IMR-90 (cell line): Measurements from ENCODE around the gene ANTXR1. TPM values are rescaled to one million over a fixed set of nuclear protein-coding genes. Genes with fewer than 3 reads are reported as not detected.

Experiments
- ATAC-seq: fragments of 200-7000 bp; cut with Tn5 transposase; 2 replicates; pipeline ENCODE4 v1.9.1; 2020; ENCODE audit warnings: low read depth, mild to moderate bottlenecking, moderate library complexity
- BruUV-seq: library from RNA; stranded (reverse); fragments of 400-500 nt; replicated peaks from 2 replicates; lab custom pipeline; 2021; lab: Mats Ljungman, UMichigan
- CTCF ChIA-PET: fragments of 300-600 bp; formaldehyde crosslinking; extraction: SDS; loops from one replicate; lab custom pipeline; 2021; ENCODE audit warnings: antibody characterized with exemption; lab: Yijun Ruan, JAX
- POLR2A ChIA-PET: fragments of 300-600 bp; sonication (Branson Sonifier 250); formaldehyde crosslinking; loops from one replicate; lab custom pipeline; 2022; ENCODE audit warnings: antibody characterized with exemption; ENCODE audit not compliant: unreplicated experiment; lab: Charles Lee
- DNase-seq: peaks from one replicate; pipeline ENCODE4 v3.0.0; 2013
- H2AFZ ChIP-seq: replicated peaks from 2 replicates; pipeline ENCODE3; 2013; ENCODE audit warnings: low read length, mild to moderate bottlenecking; ENCODE audit not compliant: poor library complexity
- H2AK5ac ChIP-seq: 2 replicates; pipeline ENCODE4 v1.6.1; 2013; ENCODE audit warnings: low read depth, low read length, inconsistent platforms
- H2AK9ac ChIP-seq: replicated peaks from 2 replicates; pipeline ENCODE3; 2013; ENCODE audit warnings: mild to moderate bottlenecking, low read depth, low read length, moderate library complexity; ENCODE audit not compliant: poor library complexity
- H2BK120ac ChIP-seq: 2 replicates; pipeline ENCODE4 v1.6.1; 2013; ENCODE audit warnings: low read depth, low read length, inconsistent platforms
- H2BK15ac ChIP-seq: 3 replicates; pipeline ENCODE4 v1.6.1; 2013; ENCODE audit warnings: low read depth, low read length, inconsistent platforms
- H2BK20ac ChIP-seq: 2 replicates; pipeline ENCODE4 v1.6.1; 2013; ENCODE audit warnings: low read depth, mild to moderate bottlenecking, inconsistent platforms, low read length, moderate library complexity
- H2BK5ac ChIP-seq: 2 replicates; pipeline ENCODE4 v1.6.1; 2013; ENCODE audit warnings: mild to moderate bottlenecking, low read depth, low read length, inconsistent platforms; ENCODE audit not compliant: poor library complexity, severe bottlenecking
- H3K14ac ChIP-seq: replicated peaks from 2 replicates; pipeline ENCODE4 v1.6.1; 2013; ENCODE audit warnings: low read depth, low read length, inconsistent platforms
- H3K18ac ChIP-seq: 2 replicates; pipeline ENCODE4 v1.6.1; 2013; ENCODE audit warnings: low read depth, low read length, control low read depth
- H3K23ac ChIP-seq: 2 replicates; pipeline ENCODE4 v1.6.1; 2013; ENCODE audit warnings: low read depth, low read length, inconsistent platforms
- H3K27ac ChIP-seq: 2 replicates; pipeline ENCODE4 v1.5.1; 2013; ENCODE audit warnings: mild to moderate bottlenecking, control low read depth, low read length; ENCODE audit not compliant: insufficient read depth
- H3K27me3 ChIP-seq: 2 replicates; pipeline ENCODE4 v1.6.1; 2013; ENCODE audit warnings: low read length; ENCODE audit not compliant: control insufficient read depth, insufficient read depth
- H3K36me3 ChIP-seq: 2 replicates; pipeline ENCODE4 v1.6.1; 2013; ENCODE audit warnings: low read length, mixed read lengths; ENCODE audit not compliant: control insufficient read depth, insufficient read depth
- H3K4ac ChIP-seq: 2 replicates; pipeline ENCODE4 v1.6.1; 2013; ENCODE audit warnings: low read depth, low read length, inconsistent platforms
- H3K4me1 ChIP-seq: 2 replicates; pipeline ENCODE4 v1.6.1; 2013; ENCODE audit warnings: low read length, mixed read lengths; ENCODE audit not compliant: control insufficient read depth, insufficient read depth
- H3K4me2 ChIP-seq: 2 replicates; pipeline ENCODE4 v1.6.1; 2013; ENCODE audit warnings: low read depth, mild to moderate bottlenecking, control low read depth, low read length, moderate library complexity
- H3K4me3 ChIP-seq: 2 replicates; pipeline ENCODE4 v1.5.1; 2013; ENCODE audit warnings: low read depth, mild to moderate bottlenecking, control low read depth, low read length, moderate library complexity; ENCODE audit not compliant: insufficient read depth
- H3K56ac ChIP-seq: 2 replicates; pipeline ENCODE4 v1.6.1; 2013; ENCODE audit warnings: low read length, inconsistent platforms; ENCODE audit not compliant: insufficient read depth; ENCODE audit errors: extremely low read depth
- H3K79me1 ChIP-seq, 2 experiments: 2 replicates each; pipeline ENCODE4 v1.6.1; 2013; ENCODE audit warnings: low read length in 2 of 2, inconsistent platforms in 1 of 2, low read depth in 1 of 2
- H3K9ac ChIP-seq: 2 replicates; pipeline ENCODE4 v1.6.1; 2013; ENCODE audit warnings: low read depth, low read length, control low read depth
- H3K9me1 ChIP-seq: 2 replicates; pipeline ENCODE4 v1.6.1; 2013; ENCODE audit warnings: low read length, inconsistent platforms; ENCODE audit not compliant: insufficient read depth
- H3K9me3 ChIP-seq: 2 replicates; pipeline ENCODE4 v1.6.1; 2013; ENCODE audit warnings: low read length; ENCODE audit not compliant: control insufficient read depth, insufficient read depth
- H4K20me1 ChIP-seq: 2 replicates; pipeline ENCODE4 v1.6.1; 2013; ENCODE audit warnings: low read length, inconsistent platforms; ENCODE audit not compliant: insufficient read depth
- H4K5ac ChIP-seq: 2 replicates; pipeline ENCODE4 v1.6.1; 2013; ENCODE audit warnings: mild to moderate bottlenecking, low read depth, low read length, control low read depth
- H4K8ac ChIP-seq, 2 experiments: 2 replicates each; pipeline ENCODE4 v1.6.1; 2013; ENCODE audit warnings: low read depth in 2 of 2, low read length in 2 of 2, control low read depth in 1 of 2, inconsistent platforms in 1 of 2
- H4K91ac ChIP-seq: 2 replicates; pipeline ENCODE4 v1.6.1; 2013; ENCODE audit warnings: low read depth, low read length, inconsistent platforms; ENCODE audit not compliant: insufficient read depth
- BHLHE40 ChIP-seq: fragments of 150-350 bp; IDR thresholded peaks from 2 replicates; pipeline ENCODE4 v1.6.1; 2016; ENCODE audit warnings: mild to moderate bottlenecking, low read depth, low read length
- FOS ChIP-seq: fragments of 150-350 bp; IDR thresholded peaks from 2 replicates; pipeline ENCODE4 v1.6.1; 2016; ENCODE audit warnings: low read depth, low read length
- MAFK ChIP-seq: IDR thresholded peaks from 2 replicates; pipeline ENCODE4 v1.6.1; 2012; ENCODE audit warnings: low read depth, low read length, improper control_type of control experiment
- MAZ ChIP-seq: IDR thresholded peaks from 2 replicates; pipeline ENCODE4 v1.6.1; 2012; ENCODE audit warnings: low read depth, mild to moderate bottlenecking, low read length, improper control_type of control experiment, moderate library complexity, borderline replicate concordance
- MXI1 ChIP-seq: IDR thresholded peaks from 2 replicates; pipeline ENCODE4 v1.6.1; 2012; ENCODE audit warnings: low read depth, mild to moderate bottlenecking, low read length, moderate library complexity, borderline replicate concordance
- RAD21 ChIP-seq: IDR thresholded peaks from 2 replicates; pipeline ENCODE4 v1.6.1; 2012; ENCODE audit warnings: low read length, improper control_type of control experiment
- RCOR1 ChIP-seq: IDR thresholded peaks from 2 replicates; pipeline ENCODE4 v1.6.1; 2012; ENCODE audit warnings: mild to moderate bottlenecking, low read length, improper control_type of control experiment; ENCODE audit not compliant: insufficient replicate concordance
- RFX5 ChIP-seq: IDR thresholded peaks from 2 replicates; pipeline ENCODE4 v1.8.0; 2012; ENCODE audit warnings: low read depth, mild to moderate bottlenecking, low read length, moderate library complexity
- SMC3 ChIP-seq: fragments of 150-350 bp; IDR thresholded peaks from 2 replicates; pipeline ENCODE4 v1.6.1; 2016; ENCODE audit warnings: low read depth, mild to moderate bottlenecking, antibody characterized with exemption, low read length, moderate library complexity
- WGBS, 2 experiments: methylation state at CpG; one replicate each; pipeline versions ENCODE4 v1.1.5 to v1.1.7; 2013; ENCODE audit warnings: missing lambda C conversion rate in 2 of 2; ENCODE audit not compliant: insufficient read length in 1 of 2; ENCODE audit errors: extremely low coverage in 2 of 2; 5-methylcytosine and 5-hydroxymethylcytosine counted together
- dilution Hi-C: fragments of 300-500 bp; cut with HindIII; formaldehyde crosslinking; loops from one replicate; pipeline ENCODE4 v1.14.3; 2018; ENCODE audit warnings: low sequenced_read_pairs; ENCODE audit not compliant: unreplicated experiment
- in situ Hi-C: fragments of 300-500 bp; cut with MboI; formaldehyde crosslinking; loops from 3 replicates; pipeline ENCODE4 v1.14.3; 2019; ENCODE audit warnings: low sequenced_read_pairs, inconsistent platforms, mixed read lengths
- intact Hi-C: fragments of 100-400 bp; cut with micrococcal nuclease; formaldehyde crosslinking; loops from 2 replicates; pipeline ENCODE4 v1.10.0; 2022
- polyA plus RNA-seq, 3 experiments: library from polyadenylated mRNA; depleted of rRNA; stranded (reverse); fragments of >200 nt; gene quantifications; 2 replicates each; pipeline ENCODE4 v1.2.3, GENCODE V29; 2012; ENCODE audit warnings: low replicate concordance in 1 of 3
- total RNA-seq: library from RNA; depleted of rRNA; stranded (reverse); fragments of >200 nt; gene quantifications from 2 replicates; pipeline ENCODE4 v1.2.3, GENCODE V29; 2012
- TF ChIP-seq, protein P1 (sequence below): fragments of 150-350 bp; IDR thresholded peaks from 2 replicates; pipeline ENCODE4 v1.6.1; 2016; ENCODE audit warnings: low read depth, mild to moderate bottlenecking, low read length, moderate library complexity, borderline replicate concordance

Gene ANTXR1
- total and polyA plus RNA-seq, 2 of the 4 experiments (the other 2 are of a cell fraction), result 27.2 to 36.9 TPM

DNA sequence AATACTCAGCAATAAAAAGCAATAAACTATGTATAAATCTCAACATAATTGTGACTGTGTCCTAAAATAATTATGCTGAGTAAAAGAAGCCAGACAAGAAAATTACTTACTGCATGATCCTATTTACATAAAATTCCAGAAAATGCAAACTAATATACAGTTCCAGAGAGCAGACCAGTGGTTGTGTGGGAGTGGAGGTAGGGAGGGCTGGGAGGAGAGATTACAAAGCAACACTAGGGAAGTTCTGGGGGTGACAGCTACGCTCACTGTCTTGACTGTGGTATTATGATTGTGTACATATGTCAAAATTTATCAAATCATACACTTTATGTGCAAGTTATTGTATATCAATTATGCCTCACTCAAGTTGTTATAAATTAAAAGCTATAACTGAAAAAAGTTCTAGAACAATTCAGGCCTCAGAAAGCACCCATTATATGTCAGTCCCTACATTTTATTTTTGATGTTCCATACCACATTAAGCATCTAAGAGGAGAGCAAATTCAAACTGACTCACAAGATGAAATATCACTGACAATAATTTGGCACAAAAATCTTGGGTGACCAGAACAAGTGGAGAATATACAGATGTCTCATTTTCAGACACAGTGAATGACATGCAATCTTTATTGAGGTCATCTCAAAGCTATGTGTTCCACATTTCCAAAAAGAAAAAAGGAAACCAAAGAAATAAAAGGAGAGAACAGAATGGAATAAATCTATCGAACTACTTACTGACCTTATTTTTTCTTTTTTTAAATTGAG, 85.1 kb downstream of the ANTXR1 start:
- Histone ChIP-seq H2BK5ac (no peak overlapping the region), H4K91ac (no peak overlapping the region), H3K18ac (no peak overlapping the region), H3K4me1 (peaks cover 10% of the 10 kb centered on the region), H3K36me3 (peaks cover 35% of the 10 kb centered on the region), H3K9me1 (peaks cover 18% of the 10 kb centered on the region), H3K56ac (no peak overlapping the region), H3K9me3 (no peaks in the 10 kb centered on the region), H4K5ac (no peak overlapping the region), H3K9ac (no peak overlapping the region), H3K27ac (no peak overlapping the region), H3K14ac (0 out of 2 replicates have a peak overlapping the region, but pooled peaks have one; percentile 31), H3K4me3 (no peak overlapping the region), H3K79me1 (peaks cover 0 to 24% of the 10 kb centered on the region in 2 experiments; a peak in 3 of 4 replicates), H2BK20ac (no peak overlapping the region), H2BK120ac (no peak overlapping the region), H2AFZ (no peak overlapping the region), H4K8ac (no peak overlapping the region), H3K23ac (no peak overlapping the region), H2AK9ac (no peak overlapping the region), H4K20me1 (no peaks in the 10 kb centered on the region; the same call in 1 of the 2 replicates), H3K4me2 (no peak overlapping the region), H2AK5ac (no peak overlapping the region), H3K27me3 (no peaks in the 10 kb centered on the region), H3K4ac (peak overlapping the region; percentile 39; the same call in 1 of the 2 replicates), H2BK15ac (no peak overlapping the region)
- ChIA-PET CTCF (no interaction called here), POLR2A (no interaction called here)
- no peak for TF ChIP-seq RAD21
- no peak for TF ChIP-seq BHLHE40
- TF ChIP-seq RCOR1, result no peak
- TF ChIP-seq RFX5, result no peak
- TF ChIP-seq, protein P1, sequence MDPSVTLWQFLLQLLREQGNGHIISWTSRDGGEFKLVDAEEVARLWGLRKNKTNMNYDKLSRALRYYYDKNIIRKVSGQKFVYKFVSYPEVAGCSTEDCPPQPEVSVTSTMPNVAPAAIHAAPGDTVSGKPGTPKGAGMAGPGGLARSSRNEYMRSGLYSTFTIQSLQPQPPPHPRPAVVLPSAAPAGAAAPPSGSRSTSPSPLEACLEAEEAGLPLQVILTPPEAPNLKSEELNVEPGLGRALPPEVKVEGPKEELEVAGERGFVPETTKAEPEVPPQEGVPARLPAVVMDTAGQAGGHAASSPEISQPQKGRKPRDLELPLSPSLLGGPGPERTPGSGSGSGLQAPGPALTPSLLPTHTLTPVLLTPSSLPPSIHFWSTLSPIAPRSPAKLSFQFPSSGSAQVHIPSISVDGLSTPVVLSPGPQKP, result no peak
- no peak for TF ChIP-seq FOS
- TF ChIP-seq MAFK, result no peak
- no peak for TF ChIP-seq MAZ
- no peak for TF ChIP-seq SMC3
- no peak for TF ChIP-seq MXI1
- WGBS, 2 experiments, result no CpG with 5 or more reads among the region's 2 CpGs
- in situ Hi-C loops (no loop called here), dilution Hi-C loops (no loop called here), intact Hi-C loops (no loop called here)
- ATAC-seq (no peak), DNase-seq (peak; percentile 49)
- BruUV-seq, result no TSS peak
